SU-DHL-6 (cell line): ENCODE results near the gene ACSF3.

ENCODE experiments used
- EZH2phosphoT487 ChIP-seq: fragments of 200-600 bp; sonication (generic), shearing (Covaris generic); conservative IDR thresholded peaks from 2 replicates; pipeline ENCODE4 v1.6.1; 2018; ENCODE audit warnings: mild to moderate bottlenecking, antibody characterized with exemption, low read length, moderate library complexity, mixed read lengths
- TF ChIP-seq, protein P1 (sequence below): fragments of 200-600 bp; sonication (generic); IDR thresholded peaks from one replicate; pipeline ENCODE4 v1.5.1; 2017; ENCODE audit warnings: antibody characterized with exemption, mild to moderate bottlenecking, low read length, moderate library complexity; ENCODE audit not compliant: insufficient read depth, poor library complexity, severe bottlenecking

DNA sequence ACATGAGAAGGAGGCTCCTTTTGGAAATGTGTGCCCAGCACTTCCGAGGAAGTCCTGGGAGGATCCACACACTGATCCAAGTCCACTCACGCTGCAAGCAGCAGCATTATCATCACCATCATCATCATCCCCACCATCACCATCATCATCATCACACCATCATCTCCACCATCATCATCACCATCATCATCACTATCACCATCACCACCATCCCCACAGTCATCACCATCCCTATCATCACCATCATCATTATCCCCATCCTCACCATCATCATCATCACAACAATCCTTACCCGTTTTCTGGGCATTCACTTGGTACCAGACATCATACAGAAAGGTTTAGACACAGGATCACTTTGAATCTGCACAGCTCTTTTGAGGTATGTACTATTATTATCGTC, 47.8 kb upstream of the ACSF3 start:
- TF ChIP-seq, protein P1, sequence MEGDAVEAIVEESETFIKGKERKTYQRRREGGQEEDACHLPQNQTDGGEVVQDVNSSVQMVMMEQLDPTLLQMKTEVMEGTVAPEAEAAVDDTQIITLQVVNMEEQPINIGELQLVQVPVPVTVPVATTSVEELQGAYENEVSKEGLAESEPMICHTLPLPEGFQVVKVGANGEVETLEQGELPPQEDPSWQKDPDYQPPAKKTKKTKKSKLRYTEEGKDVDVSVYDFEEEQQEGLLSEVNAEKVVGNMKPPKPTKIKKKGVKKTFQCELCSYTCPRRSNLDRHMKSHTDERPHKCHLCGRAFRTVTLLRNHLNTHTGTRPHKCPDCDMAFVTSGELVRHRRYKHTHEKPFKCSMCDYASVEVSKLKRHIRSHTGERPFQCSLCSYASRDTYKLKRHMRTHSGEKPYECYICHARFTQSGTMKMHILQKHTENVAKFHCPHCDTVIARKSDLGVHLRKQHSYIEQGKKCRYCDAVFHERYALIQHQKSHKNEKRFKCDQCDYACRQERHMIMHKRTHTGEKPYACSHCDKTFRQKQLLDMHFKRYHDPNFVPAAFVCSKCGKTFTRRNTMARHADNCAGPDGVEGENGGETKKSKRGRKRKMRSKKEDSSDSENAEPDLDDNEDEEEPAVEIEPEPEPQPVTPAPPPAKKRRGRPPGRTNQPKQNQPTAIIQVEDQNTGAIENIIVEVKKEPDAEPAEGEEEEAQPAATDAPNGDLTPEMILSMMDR: no peak
- TF ChIP-seq EZH2phosphoT487: no peak
